ENCODE measurements around the gene BMP8B.

Gene BMP8B

GRCh38 chr1:39707506-39707905, 81.2 kb downstream of the BMP8B start:
- Histone ChIP-seq H3K4me1 (ENCODE audit: control insufficient read depth in 5 of 5, insufficient read depth in 5 of 5, low read length in 5 of 5) (no peaks in the 10 kb centered on the region), H3K27me3 (ENCODE audit: control insufficient read depth in 5 of 5, insufficient read depth in 4 of 5, low read length in 5 of 5) (peaks cover 3 to 17% (median 3%) of the 10 kb centered on the region in 5 donors), H3K4me3 (ENCODE audit: low read depth in 1 of 5, low read length in 5 of 5) (no peak overlapping the region), H3K27ac (ENCODE audit: low read depth, low read length) (no peak overlapping the region), H3K9me3 (ENCODE audit: control insufficient read depth in 5 of 5, low read length in 5 of 5) (no peaks in the 10 kb centered on the region), H3K9ac (ENCODE audit: low read length in 5 of 5) (no peak overlapping the region), H3K36me3 (ENCODE audit: control insufficient read depth in 5 of 5, insufficient read depth in 5 of 5, low read length in 5 of 5) (no peaks in the 10 kb centered on the region)
